Suppressor macrophage treated with lipopolysaccharide for 1 hour (primary cell): ENCODE results near the gene ANK3.
"Not testable (repeated sequence)": the region's sequence is repeated elsewhere in the genome, so short reads cannot be mapped to it uniquely, and the experiment has no call there.

ENCODE experiments used
- DNase-seq, 3 donors: peaks; one replicate each; pipeline ENCODE4 v3.0.0-alpha.2; 2020 to 2022

The ANK3 gene

DNA sequence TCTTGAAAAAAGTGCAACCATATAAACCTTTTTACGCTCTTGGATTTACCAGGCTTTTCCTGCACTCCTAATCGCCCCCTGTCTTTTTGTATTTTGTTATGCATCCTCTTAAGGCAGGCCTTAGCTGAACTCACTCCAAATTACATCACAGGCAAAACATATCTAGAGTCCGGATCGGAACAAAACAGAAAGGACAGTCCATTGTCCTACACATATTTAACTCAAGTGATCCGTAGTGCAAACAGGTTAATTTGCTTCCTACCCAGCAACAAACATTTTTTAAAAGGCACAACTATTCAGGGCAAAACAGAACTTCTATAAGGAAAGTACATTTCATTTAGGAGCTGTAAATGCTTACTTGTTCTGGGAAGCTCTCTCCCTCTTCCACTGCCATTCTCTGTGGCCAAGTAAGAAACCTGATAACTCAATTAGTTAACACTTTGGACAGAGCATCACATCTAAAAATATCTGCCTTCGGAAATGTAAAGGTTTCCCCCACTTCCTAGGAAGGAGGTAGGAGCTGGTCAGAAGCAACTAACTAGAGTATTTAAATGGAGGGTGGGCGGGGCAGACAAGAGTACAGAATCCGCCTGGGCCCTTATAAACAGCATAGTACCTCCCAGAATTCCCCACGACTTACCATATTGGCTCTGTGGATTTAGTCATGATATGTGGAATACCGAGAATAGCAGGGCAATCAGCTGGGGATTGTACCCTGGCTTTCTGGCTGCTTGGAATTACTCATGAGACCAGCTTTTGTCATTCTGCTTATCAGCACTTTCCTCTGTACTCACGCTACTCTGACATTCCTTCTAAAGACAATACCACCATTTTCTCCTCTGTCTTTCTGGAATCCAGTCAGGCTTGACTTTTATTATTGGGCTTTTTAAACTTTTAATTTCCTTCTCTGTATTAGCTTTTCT, 89.5 kb downstream of the ANK3 start:
- DNase-seq = no peak

DNA sequence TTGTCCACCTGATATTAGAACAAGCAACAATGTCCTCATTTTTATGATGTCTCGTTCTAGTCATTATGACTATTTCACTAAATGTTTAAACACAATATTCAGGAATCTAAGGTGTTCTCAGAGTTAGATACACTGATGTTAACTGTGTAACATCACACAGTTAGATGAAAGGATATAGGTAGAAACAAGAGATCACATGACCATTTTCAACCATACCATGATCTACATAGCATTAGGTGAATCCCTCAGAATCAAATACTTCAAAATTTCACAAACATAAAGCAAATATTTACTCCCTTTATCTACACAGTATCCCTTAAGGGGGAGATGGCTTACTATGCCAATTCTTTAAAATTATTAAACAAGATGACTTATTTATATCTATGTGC, 90.3 kb downstream of the ANK3 start:
- DNase-seq = no peak

GRCh38 chr10:60298408-60299389, 91.0 kb downstream of the ANK3 start:
- no peak for DNase-seq

- DNase-seq = no peak
Measured at GRCh38 chr10:60296073-60296472, 93.6 kb downstream of the ANK3 start.

GRCh38 chr10:60295028-60295937, 94.4 kb downstream of the ANK3 start:
- no peak for DNase-seq

- DNase-seq = no peak
Measured at GRCh38 chr10:60293581-60294175, 96.0 kb downstream of the ANK3 start.

- no peak for DNase-seq
Measured at GRCh38 chr10:60292998-60293397, 96.7 kb downstream of the ANK3 start.

DNA sequence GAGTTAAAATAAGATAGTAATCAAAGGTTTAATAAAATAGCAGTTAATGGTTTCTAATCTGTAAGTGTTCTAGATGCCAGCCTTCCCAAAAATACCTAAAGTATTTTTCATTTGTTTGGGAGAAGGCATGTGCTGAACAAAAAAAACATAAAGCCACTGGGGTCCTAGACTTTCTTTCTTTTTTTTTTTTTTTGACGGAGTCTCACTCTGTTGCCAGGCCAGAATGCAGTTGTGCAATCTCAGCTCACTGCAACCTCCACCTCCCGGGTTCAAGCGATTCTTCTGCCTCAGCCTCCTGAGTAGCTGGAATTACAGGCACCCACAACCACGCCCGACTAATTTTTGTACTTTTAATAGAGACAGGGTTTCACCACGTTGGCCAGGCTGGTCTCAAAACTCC, 97.1 kb downstream of the ANK3 start:
- not testable (repeated sequence) for DNase-seq

- no peak for DNase-seq
Measured at GRCh38 chr10:60291344-60291930, 98.2 kb downstream of the ANK3 start.

GRCh38 chr10:60290558-60290957, 99.1 kb downstream of the ANK3 start:
- DNase-seq = no peak

DNA sequence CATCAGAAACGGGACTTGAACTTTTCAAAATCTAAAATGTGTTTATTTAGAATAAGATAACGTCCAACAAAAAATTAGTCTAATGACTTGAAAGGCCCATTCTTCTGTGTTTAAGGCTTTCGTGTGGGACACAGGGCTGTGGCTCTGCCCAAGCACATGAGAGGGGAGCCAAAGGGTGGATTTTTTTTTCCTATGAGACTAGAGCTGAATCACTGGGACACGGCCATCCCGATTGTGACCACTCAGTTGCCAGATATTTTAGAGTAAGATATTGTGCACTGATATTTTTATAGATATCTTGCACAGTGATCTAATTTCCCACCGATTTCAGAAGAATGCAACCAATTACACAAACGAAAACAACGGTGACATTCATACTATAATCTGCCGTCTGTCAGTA, 99.9 kb downstream of the ANK3 start:
- no peak for DNase-seq

DNA sequence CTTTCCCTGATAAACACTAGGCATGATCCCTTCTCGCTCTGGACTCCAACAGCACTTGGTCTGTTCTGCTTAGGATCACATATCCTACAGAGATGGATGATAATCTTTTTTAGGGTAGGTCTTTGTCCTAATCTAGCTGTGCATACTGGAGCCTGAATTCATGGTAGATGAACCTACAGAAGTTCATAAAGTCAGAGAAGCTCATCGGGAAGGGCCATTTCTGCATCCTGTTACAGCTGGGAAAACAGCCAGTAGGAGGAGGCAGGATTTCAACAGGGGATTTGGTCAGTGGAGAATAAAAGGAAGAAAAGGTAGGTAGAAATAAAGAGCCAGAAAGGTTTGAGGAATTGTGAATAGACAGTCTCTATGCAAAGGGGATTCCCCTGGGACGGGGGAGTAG, 101.4 kb downstream of the ANK3 start:
- peak in 1 of 3 donors; percentile 17 for DNase-seq

DNA sequence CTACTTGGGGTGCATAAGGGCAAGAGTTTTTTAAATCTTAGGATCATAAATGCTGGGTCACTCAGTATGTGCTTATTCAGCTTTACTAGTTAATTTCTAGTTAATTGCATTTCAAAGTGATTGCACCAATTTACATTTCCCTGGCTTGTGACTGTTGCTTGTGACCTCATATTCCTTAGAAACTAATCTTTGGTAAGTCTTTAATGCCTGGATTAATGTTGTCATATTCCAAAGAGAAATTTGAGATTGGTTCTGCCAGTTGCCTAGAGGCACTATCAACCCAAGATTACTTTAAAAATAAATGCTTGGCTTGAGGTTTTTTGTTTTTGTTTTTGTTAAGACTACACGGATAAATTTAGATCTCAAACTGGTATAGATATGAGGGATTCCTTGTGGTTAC, 103.1 kb downstream of the ANK3 start:
- DNase-seq = peak in 1 of 3 donors; percentile 10

GRCh38 chr10:60283397-60283796, 106.3 kb downstream of the ANK3 start:
- DNase-seq = no peak

GRCh38 chr10:60282771-60283353, 106.8 kb downstream of the ANK3 start:
- peak; percentile 64 to 91 (median 82) for DNase-seq

DNA sequence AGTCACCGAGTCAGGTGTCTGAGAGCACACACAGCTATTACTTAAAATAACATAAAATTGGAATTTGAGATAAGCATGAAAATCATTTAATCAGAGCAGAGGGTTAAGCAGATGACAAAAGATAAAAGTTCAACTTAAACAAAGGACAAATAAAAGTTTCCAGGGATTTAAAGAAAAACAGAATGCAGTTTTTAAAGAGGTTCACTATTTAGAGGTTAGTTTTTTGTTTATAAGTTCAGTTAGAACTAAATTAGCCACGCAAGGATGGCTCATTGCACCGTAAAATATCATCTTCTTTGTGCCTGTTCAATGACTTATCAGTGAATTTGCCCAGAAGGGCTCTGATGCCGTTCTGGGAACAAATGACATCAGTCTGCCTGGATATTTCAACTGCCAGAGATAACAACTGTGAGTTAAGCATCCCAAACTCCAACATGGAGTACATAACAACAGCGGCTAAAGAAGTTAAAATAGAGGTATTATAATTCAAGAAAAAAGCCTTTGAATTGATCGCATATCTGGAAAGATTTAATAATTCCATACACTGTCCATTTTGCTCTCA, 107.8 kb downstream of the ANK3 start:
- no peak for DNase-seq

DNA sequence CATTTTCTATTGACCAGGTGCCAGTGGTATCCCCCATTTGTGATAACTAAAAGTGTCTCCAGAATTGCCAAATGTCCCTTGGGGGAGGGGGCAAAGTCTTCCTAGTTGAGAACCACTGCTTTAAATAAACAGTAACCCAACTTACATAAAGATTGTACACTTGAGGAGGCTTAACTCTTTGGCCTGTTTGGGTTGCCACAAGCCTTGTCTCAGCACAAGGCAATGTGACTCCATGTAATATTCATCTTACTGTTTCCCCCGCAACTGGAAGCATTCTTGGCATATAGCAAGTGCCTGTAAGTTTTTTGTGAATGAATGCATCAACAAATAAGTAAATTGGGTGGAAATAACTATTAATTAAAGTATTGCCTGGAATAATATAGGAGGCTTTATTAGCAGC, 108.3 kb downstream of the ANK3 start:
- DNase-seq = no peak

- DNase-seq = no peak
Measured at GRCh38 chr10:60280475-60280874, 109.2 kb downstream of the ANK3 start.

DNA sequence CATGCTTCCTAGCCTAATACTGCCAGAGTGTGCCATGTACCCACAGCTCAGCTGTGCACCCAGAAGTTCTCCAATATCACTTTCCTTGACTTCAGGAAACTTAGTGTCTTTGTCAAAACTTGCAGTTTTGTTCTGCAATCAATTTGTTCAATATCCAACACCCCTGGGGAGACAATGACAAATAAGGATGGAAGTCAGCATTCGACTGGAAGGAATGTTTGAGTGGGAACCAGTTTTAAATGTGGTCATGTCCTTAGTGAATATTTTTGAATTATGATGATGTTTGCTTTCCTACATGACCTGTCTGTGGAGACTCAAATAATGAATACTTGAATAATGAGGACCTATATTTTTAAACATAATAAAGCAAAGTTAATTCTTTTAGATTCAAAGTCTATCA, 112.0 kb downstream of the ANK3 start:
- no peak for DNase-seq

- no peak for DNase-seq
Measured at GRCh38 chr10:60276232-60276631, 113.4 kb downstream of the ANK3 start.
